ENCODE measurements around the gene PTPRE.

The PTPRE gene

GRCh38 chr10:128102480-128103228 is 195.8 kb downstream of the PTPRE start:
- DNase-seq = no peak

GRCh38 chr10:128103229-128103714 is 196.4 kb downstream of the PTPRE start:
- no peak for DNase-seq

- no peak for DNase-seq
Observed at GRCh38 chr10:128105383-128105782, 198.5 kb downstream of the PTPRE start.

GRCh38 chr10:128109707-128110106 is 202.8 kb downstream of the PTPRE start:
- DNase-seq = no peak

- DNase-seq = no peak
Observed at GRCh38 chr10:128110339-128110738, 203.4 kb downstream of the PTPRE start.

GRCh38 chr10:128111696-128112095 is 204.8 kb downstream of the PTPRE start:
- DNase-seq = no peak

- DNase-seq = no peak
Observed at GRCh38 chr10:128113026-128113425, 206.1 kb downstream of the PTPRE start.

- DNase-seq = no peak
Observed at GRCh38 chr10:128114901-128115300, 208.0 kb downstream of the PTPRE start.

- DNase-seq = no peak
Observed at GRCh38 chr10:128115356-128115755, 208.5 kb downstream of the PTPRE start.

- no peak for DNase-seq
Observed at GRCh38 chr10:128116187-128116586, 209.3 kb downstream of the PTPRE start.

- DNase-seq = no peak
Observed at GRCh38 chr10:128116851-128117615, 210.1 kb downstream of the PTPRE start.

GRCh38 chr10:128121750-128122412 is 215.0 kb downstream of the PTPRE start:
- no peak for DNase-seq

- DNase-seq = no peak
Observed at GRCh38 chr10:128122931-128123330, 216.0 kb downstream of the PTPRE start.

- DNase-seq = no peak
Observed at GRCh38 chr10:128123846-128124245, 216.9 kb downstream of the PTPRE start.

GRCh38 chr10:128124813-128125403 is 218.0 kb downstream of the PTPRE start:
- no peak for DNase-seq

- peak in 1 of 2 experiments; percentile 2 for DNase-seq
Observed at GRCh38 chr10:128125416-128125943, 218.6 kb downstream of the PTPRE start.

- DNase-seq = peak; percentile 84 to 93
Observed at GRCh38 chr10:128125944-128126764, 219.3 kb downstream of the PTPRE start, which contains the start of gene MKI67. TSS of gene MKI67 (minus strand) at chr10:128126423. CDS start at chr10:128125667, 756 bp downstream.

- no peak for DNase-seq
Observed at GRCh38 chr10:128128582-128128981, 221.7 kb downstream of the PTPRE start.

GRCh38 chr10:128130051-128130450 is 223.1 kb downstream of the PTPRE start:
- no peak for DNase-seq

Measured in NCI-H526 (cell line).